ENCODE results near the gene LAMB3. TPM values are rescaled to one million over a fixed set of nuclear protein-coding genes. Genes with fewer than 3 reads are reported as not detected.

Gene LAMB3
- total RNA-seq, 2 experiments from 2014 or later = 0.25 to 0.31 TPM

GRCh38 chr1:209607795-209608178 lies 44.4 kb downstream of the LAMB3 start:
- no peak overlapping the region for H3K4me3 ChIP-seq (ENCODE audit: low read length)
- Mint-ChIP-seq H3K27ac (no peak overlapping the region), H3K9me3 (no peaks in the 10 kb centered on the region), H3K4me3 (no peak overlapping the region), H3K36me3 (ENCODE audit: low read depth) (no peaks in the 10 kb centered on the region), H3K27me3 (no peaks in the 10 kb centered on the region), H3K4me1 (ENCODE audit: low read depth) (no peaks in the 10 kb centered on the region)
- intact Hi-C loops (cut with DNase I, micrococcal nuclease) = no loop called here
- peaks cover 27% of the 10 kb centered on the region for H3K4me1 ChIP-seq (ENCODE audit: insufficient read depth, low read length)
- ChIA-PET POLR2A (no interaction called here), CTCF (no interaction called here)
- H3K27ac ChIP-seq (ENCODE audit: low read depth in 1 of 2, low read length in 2 of 2) = no peak overlapping the region
- no peak for DNase-seq
- H3K9me3 ChIP-seq (ENCODE audit: control insufficient read depth in 1 of 2, insufficient read depth in 1 of 2, low read length in 2 of 2) = peaks cover 0 to 4% of the 10 kb centered on the region in 2 experiments
- H3K27me3 ChIP-seq (ENCODE audit: control insufficient read depth in 1 of 2, insufficient read depth in 2 of 2, low read length in 2 of 2) = no peaks in the 10 kb centered on the region
- TF ChIP-seq CTCF (IDR thresholded peaks at IDR 0.05) = no peak
- no peaks in the 10 kb centered on the region for H3K36me3 ChIP-seq (ENCODE audit: insufficient read depth, low read length)
- ATAC-seq (ENCODE audit: poor library complexity) = no peak

GRCh38 chr1:209607102-209607794 lies 45.0 kb downstream of the LAMB3 start:
- TF ChIP-seq CTCF (IDR thresholded peaks at IDR 0.05) = no peak
- H3K9me3 ChIP-seq (ENCODE audit: control insufficient read depth in 1 of 2, insufficient read depth in 1 of 2, low read length in 2 of 2) = peaks cover 0 to 4% of the 10 kb centered on the region in 2 experiments
- POLR2A ChIA-PET = no interaction called here
- H3K27ac ChIP-seq (ENCODE audit: low read depth in 1 of 2, low read length in 2 of 2) = no peak overlapping the region
- intact Hi-C loops (cut with DNase I, micrococcal nuclease) = no loop called here
- no peak overlapping the region for H3K4me3 ChIP-seq (ENCODE audit: low read length)
- ATAC-seq (ENCODE audit: poor library complexity) = no peak
- no peaks in the 10 kb centered on the region for H3K27me3 ChIP-seq (ENCODE audit: control insufficient read depth in 1 of 2, insufficient read depth in 2 of 2, low read length in 2 of 2)
- no peaks in the 10 kb centered on the region for H3K36me3 Mint-ChIP-seq (ENCODE audit: low read depth)
- H3K9me3 Mint-ChIP-seq = no peaks in the 10 kb centered on the region
- peak in 2 of 14 experiments; percentile 51 to 70 for DNase-seq
- H3K36me3 ChIP-seq (ENCODE audit: insufficient read depth, low read length) = no peaks in the 10 kb centered on the region
- H3K27me3 Mint-ChIP-seq = no peaks in the 10 kb centered on the region
- H3K4me1 Mint-ChIP-seq (ENCODE audit: low read depth) = no peaks in the 10 kb centered on the region
- H3K27ac Mint-ChIP-seq = no peak overlapping the region
- H3K4me1 ChIP-seq (ENCODE audit: insufficient read depth, low read length) = peaks cover 21% of the 10 kb centered on the region
- CTCF ChIA-PET = no interaction called here
- H3K4me3 Mint-ChIP-seq = no peak overlapping the region

GRCh38 chr1:209603877-209604276 lies 48.3 kb downstream of the LAMB3 start:
- ATAC-seq (ENCODE audit: poor library complexity) = no peak
- Mint-ChIP-seq H3K27ac (no peak overlapping the region), H3K4me1 (ENCODE audit: low read depth) (no peaks in the 10 kb centered on the region), H3K27me3 (peaks cover 4% of the 10 kb centered on the region), H3K36me3 (ENCODE audit: low read depth) (no peaks in the 10 kb centered on the region), H3K9me3 (no peaks in the 10 kb centered on the region), H3K4me3 (no peak overlapping the region)
- TF ChIP-seq CTCF (IDR thresholded peaks at IDR 0.05) = no peak
- ChIA-PET POLR2A (no interaction called here), CTCF (no interaction called here)
- H3K4me1 ChIP-seq (ENCODE audit: insufficient read depth, low read length) = peaks cover 3% of the 10 kb centered on the region
- no peak overlapping the region for H3K27ac ChIP-seq (ENCODE audit: low read depth in 1 of 2, low read length in 2 of 2)
- H3K36me3 ChIP-seq (ENCODE audit: insufficient read depth, low read length) = no peaks in the 10 kb centered on the region
- no peaks in the 10 kb centered on the region for H3K27me3 ChIP-seq (ENCODE audit: control insufficient read depth in 1 of 2, insufficient read depth in 2 of 2, low read length in 2 of 2)
- no peaks in the 10 kb centered on the region for H3K9me3 ChIP-seq (ENCODE audit: control insufficient read depth in 1 of 2, insufficient read depth in 1 of 2, low read length in 2 of 2)
- DNase-seq = no peak
- intact Hi-C loops (cut with DNase I, micrococcal nuclease) = loop anchor here in 1 of 2 experiments (2.0 kb wide), 2 partner anchors 89 to 143 kb away; no protein-coding TSS in a partner anchor
- no peak overlapping the region for H3K4me3 ChIP-seq (ENCODE audit: low read length)
